ENCODE measurements around the gene COLEC11. TPM values are rescaled to one million over a fixed set of nuclear protein-coding genes. Genes with fewer than 3 reads are reported as not detected.

Gene COLEC11
- total RNA-seq: 9.8 to 10.8 TPM (median 10.1 TPM) in 3 replicates

- H3K36me3 Mint-ChIP-seq: peaks cover 12% of the 10 kb centered on the region
- peak within 1 kb of the TSS; percentile 78 for H3K27ac Mint-ChIP-seq
- H3K9me3 Mint-ChIP-seq: no peaks in the 10 kb centered on the region
- TF ChIP-seq CTCF (IDR thresholded peaks at IDR 0.05; ENCODE audit: unreplicated experiment): no peak
- peaks cover 15% of the 10 kb centered on the region for H3K4me1 Mint-ChIP-seq
- peak within 1 kb of the TSS; percentile 47 for H3K4me3 Mint-ChIP-seq
- DNase-seq (ENCODE audit: low spot score in 2 of 2, unreplicated experiment in 2 of 2): peak in 1 of 2 experiments; percentile 50
- H3K27me3 Mint-ChIP-seq (ENCODE audit: low read depth): peaks cover 2% of the 10 kb centered on the region
Observed at GRCh38 chr2:3594493-3595281, at the start of gene COLEC11. TSS of gene COLEC11 (plus strand) at chr2:3595112. CDS start at chr2:3604341, 9,229 bp downstream.

GRCh38 chr2:3545788-3546478 lies 49.0 kb upstream of the COLEC11 start:
- no peak overlapping the region for H3K27ac Mint-ChIP-seq

DNA sequence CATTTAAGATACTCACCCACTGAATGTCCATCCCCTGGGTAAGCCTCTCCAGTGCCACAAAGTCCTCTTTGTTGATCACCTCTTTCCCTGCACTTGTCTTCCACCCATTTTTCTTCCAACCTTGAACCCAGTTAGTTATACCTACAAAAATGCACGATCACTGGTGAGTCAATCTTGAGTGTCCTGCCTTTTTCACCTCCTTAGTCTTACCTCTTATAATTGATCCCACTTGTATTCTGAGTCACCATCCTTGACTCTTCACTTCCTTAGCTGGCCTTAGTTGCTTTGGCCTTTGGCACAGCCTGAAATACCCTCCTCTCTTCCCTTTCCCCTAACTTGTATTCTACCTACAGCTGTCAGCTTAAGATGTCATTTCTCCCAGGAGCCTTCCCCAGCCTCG lies 47.0 kb upstream of the COLEC11 start:
- no peak for TF ChIP-seq CTCF (IDR thresholded peaks at IDR 0.05; ENCODE audit: unreplicated experiment)
- H3K27ac Mint-ChIP-seq: no peak overlapping the region
- H3K36me3 Mint-ChIP-seq: peaks cover 56% of the 10 kb centered on the region
- H3K9me3 Mint-ChIP-seq: no peaks in the 10 kb centered on the region
- no peaks in the 10 kb centered on the region for H3K27me3 Mint-ChIP-seq (ENCODE audit: low read depth)
- no peaks in the 10 kb centered on the region for H3K4me1 Mint-ChIP-seq
- no peak for DNase-seq (ENCODE audit: low spot score in 2 of 2, unreplicated experiment in 2 of 2)
- H3K4me3 Mint-ChIP-seq: no peak overlapping the region

More at GRCh38 chr2:3545788-3546478, 49.0 kb upstream of the COLEC11 start:
- DNase-seq (ENCODE audit: low spot score in 2 of 2, unreplicated experiment in 2 of 2): no peak
- H3K4me3 Mint-ChIP-seq: no peak overlapping the region
- no peaks in the 10 kb centered on the region for H3K27me3 Mint-ChIP-seq (ENCODE audit: low read depth)
- H3K4me1 Mint-ChIP-seq: no peaks in the 10 kb centered on the region
- no peaks in the 10 kb centered on the region for H3K9me3 Mint-ChIP-seq
- peaks cover 56% of the 10 kb centered on the region for H3K36me3 Mint-ChIP-seq
- no peak for TF ChIP-seq CTCF (IDR thresholded peaks at IDR 0.05; ENCODE audit: unreplicated experiment)

DNA sequence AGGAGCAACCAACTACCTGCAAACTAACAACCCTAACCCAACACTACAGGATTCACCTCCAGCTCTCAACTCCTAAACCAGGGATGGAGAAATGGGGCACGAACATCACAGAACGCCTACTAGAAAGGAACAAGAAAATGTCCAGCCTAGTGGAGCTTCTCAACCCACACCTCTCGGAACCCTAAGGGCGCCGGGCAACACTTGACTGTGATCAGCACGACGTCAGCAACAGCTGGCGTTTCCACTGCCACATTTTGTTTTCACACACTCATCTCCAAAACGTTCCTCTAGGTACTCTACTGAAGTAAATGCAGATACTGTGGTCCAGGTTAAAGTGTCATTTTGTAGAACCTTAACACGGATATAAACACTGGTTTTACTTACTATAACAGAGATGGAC lies 41.0 kb upstream of the COLEC11 start:
- no peaks in the 10 kb centered on the region for H3K27me3 Mint-ChIP-seq (ENCODE audit: low read depth)
- no peak overlapping the region for H3K27ac Mint-ChIP-seq
- H3K9me3 Mint-ChIP-seq: no peaks in the 10 kb centered on the region
- no peak for TF ChIP-seq CTCF (IDR thresholded peaks at IDR 0.05; ENCODE audit: unreplicated experiment)
- no peak for DNase-seq (ENCODE audit: low spot score in 2 of 2, unreplicated experiment in 2 of 2)
- H3K4me1 Mint-ChIP-seq: peaks cover 10% of the 10 kb centered on the region
- H3K4me3 Mint-ChIP-seq: no peak overlapping the region
- H3K36me3 Mint-ChIP-seq: peaks cover 46% of the 10 kb centered on the region

DNA sequence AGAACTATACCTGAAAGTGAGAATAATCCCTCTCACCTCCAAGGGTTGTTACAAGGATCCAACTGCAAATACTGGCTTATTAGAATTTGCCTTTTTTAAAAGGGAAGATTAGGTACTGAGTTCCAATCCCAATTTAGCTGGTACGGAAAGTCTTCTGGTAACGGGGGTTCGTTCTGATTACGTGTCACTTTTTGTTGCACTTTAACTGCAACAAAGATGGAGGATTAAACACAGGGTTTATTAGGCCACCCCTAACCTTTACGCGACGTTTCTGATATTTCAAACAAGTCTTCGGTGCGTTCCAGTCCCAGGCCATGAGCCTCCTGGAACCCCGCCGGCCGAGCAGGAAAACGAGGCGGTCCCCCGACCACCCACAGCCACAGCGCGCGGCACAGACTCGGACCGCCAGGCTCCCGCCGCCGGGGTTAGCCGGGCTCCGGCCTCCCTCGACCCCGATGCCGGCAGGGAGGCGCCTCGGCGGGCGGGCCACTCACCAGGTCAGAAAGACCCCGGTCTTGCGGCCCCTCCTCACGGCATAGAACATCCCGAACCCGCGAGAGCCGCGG lies 37.2 kb upstream of the COLEC11 start:
- no peaks in the 10 kb centered on the region for H3K9me3 Mint-ChIP-seq
- peak overlapping the region; percentile 86 for H3K4me3 Mint-ChIP-seq
- H3K4me1 Mint-ChIP-seq: peaks cover 17% of the 10 kb centered on the region
- H3K27me3 Mint-ChIP-seq (ENCODE audit: low read depth): no peaks in the 10 kb centered on the region
- no peak for DNase-seq (ENCODE audit: low spot score in 2 of 2, unreplicated experiment in 2 of 2)
- TF ChIP-seq CTCF (IDR thresholded peaks at IDR 0.05; ENCODE audit: unreplicated experiment): no peak
- H3K27ac Mint-ChIP-seq: peak overlapping the region; percentile 97
- peaks cover 20% of the 10 kb centered on the region for H3K36me3 Mint-ChIP-seq

Data from mesothelial cell of epicardium (in vitro differentiated cells).